Breast epithelium (tissue), 4 donors: Measurements from ENCODE around the gene GAS7. TPM values are rescaled to one million over a fixed set of nuclear protein-coding genes. Genes with fewer than 3 reads are reported as not detected.

Experiments used
- DNase-seq, 2 donors: peaks; one replicate each; pipeline ENCODE4 v3.0.0-alpha.2; 2019; ENCODE audit warnings: low spot score in 2 of 2
- H3K27ac ChIP-seq, 2 donors: fragments of 200-600 bp; sonication (generic) in 1 of 2; one replicate each; pipeline ENCODE4 v1.5.1; 2016 to 2019; ENCODE audit warnings: mild to moderate bottlenecking in 1 of 2
- H3K27me3 ChIP-seq, 2 donors: fragments of 200-600 bp; sonication (generic) in 1 of 2; one replicate each; pipeline versions ENCODE4 v1.5.1 to v1.6.0; 2017 to 2019; ENCODE audit warnings: control low read depth in 1 of 2, mild to moderate bottlenecking in 1 of 2
- H3K36me3 ChIP-seq: fragments of 200-600 bp; one replicate; pipeline ENCODE4 v1.5.1; 2019
- H3K4me1 ChIP-seq, 2 donors: fragments of 200-600 bp; sonication (generic); one replicate each; pipeline ENCODE4 v1.5.1; 2016 to 2019; ENCODE audit warnings: control low read depth in 1 of 2
- H3K4me3 ChIP-seq, 3 donors: fragments of 200-600 bp; sonication (generic); 1 replicate in 2 of 3; 2 replicates in 1 of 3; pipeline ENCODE4 v1.5.1; 2016 to 2019; ENCODE audit warnings: mild to moderate bottlenecking in 3 of 3, moderate library complexity in 2 of 3
- H3K9me3 ChIP-seq, 2 donors: fragments of 200-600 bp; sonication (generic) in 1 of 2; one replicate each; pipeline ENCODE4 v1.5.1; 2016 to 2019; ENCODE audit warnings: control low read depth in 1 of 2
- POLR2A ChIP-seq: fragments of 450-650 bp; IDR thresholded peaks from one replicate; pipeline ENCODE4 v1.6.1; 2016; ENCODE audit warnings: antibody characterized with exemption, mild to moderate bottlenecking, moderate library complexity
- POLR2AphosphoS5 ChIP-seq, 3 donors: sonication (generic); formaldehyde crosslinking; IDR thresholded peaks; one replicate each; pipeline ENCODE4 v1.6.1; 2017; ENCODE audit warnings: antibody characterized with exemption in 3 of 3
- intact Hi-C: fragments of 100-400 bp; cut with DNase I; formaldehyde crosslinking; loops from one replicate; pipeline ENCODE4 v1.15.1; 2023; ENCODE audit warnings: low total_unique reads
- total RNA-seq, 3 donors: library from RNA; depleted of rRNA; stranded (reverse); fragments of >200 nt; gene quantifications; one replicate each; pipeline ENCODE4 v1.1.0, GENCODE V29; 2016
- TF ChIP-seq, protein P1 (sequence below), 3 donors: fragments of 450-650 bp; IDR thresholded peaks; one replicate each; pipeline ENCODE4 v1.5.1; 2016 to 2017; ENCODE audit warnings: antibody characterized with exemption in 3 of 3, mild to moderate bottlenecking in 3 of 3, moderate library complexity in 3 of 3

Gene GAS7
- total RNA-seq, 3 donors from 2014 or later: 21.8 to 62.2 (median 33.4) TPM

DNA sequence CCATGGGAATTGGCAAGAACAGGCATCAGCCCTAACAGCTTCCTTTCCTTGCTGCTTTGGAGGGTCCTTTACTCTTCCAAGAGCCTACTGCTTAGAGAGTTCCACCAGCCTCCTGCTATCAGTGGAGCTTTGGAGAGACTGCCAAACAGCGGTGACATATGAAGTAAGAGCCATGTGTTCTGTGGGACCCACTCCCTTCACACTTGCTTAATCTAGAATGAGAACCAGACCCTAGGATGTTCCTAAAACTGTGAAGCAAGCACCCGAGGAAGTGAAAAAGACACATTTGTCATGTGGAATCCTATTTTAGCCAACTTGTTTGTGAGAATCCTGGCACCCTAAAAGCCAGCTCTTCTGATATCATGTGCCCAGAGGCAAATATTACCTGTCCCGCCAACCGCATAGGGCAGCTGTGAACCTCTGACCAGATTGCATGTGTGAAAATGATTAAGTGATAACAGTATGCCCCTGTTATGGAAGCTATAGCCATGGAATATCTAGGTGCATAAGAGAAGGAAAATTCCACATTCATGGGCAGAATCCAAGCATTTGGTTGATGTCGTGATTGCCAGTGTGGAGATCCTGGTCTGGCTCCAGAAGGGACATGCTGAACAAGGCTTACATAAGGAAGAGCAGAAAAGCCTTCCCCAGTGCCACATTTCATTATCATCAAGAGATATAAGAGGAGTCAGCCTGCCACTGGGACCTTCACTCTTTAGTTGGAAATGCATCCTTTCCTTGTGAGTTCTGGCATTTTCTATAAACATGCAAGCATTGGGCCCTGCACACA, 312.1 kb downstream of the GAS7 start:
- Histone ChIP-seq H3K4me3 (no peak overlapping the region), H3K27me3 (peaks cover 0 to 4% of the 10 kb centered on the region in 2 donors), H3K4me1 (no peaks in the 10 kb centered on the region), H3K9me3 (peaks cover 6 to 20% of the 10 kb centered on the region in 2 donors), H3K27ac (no peak overlapping the region), H3K36me3 (no peaks in the 10 kb centered on the region)
- DNase-seq: no peak
- TF ChIP-seq, protein P1, sequence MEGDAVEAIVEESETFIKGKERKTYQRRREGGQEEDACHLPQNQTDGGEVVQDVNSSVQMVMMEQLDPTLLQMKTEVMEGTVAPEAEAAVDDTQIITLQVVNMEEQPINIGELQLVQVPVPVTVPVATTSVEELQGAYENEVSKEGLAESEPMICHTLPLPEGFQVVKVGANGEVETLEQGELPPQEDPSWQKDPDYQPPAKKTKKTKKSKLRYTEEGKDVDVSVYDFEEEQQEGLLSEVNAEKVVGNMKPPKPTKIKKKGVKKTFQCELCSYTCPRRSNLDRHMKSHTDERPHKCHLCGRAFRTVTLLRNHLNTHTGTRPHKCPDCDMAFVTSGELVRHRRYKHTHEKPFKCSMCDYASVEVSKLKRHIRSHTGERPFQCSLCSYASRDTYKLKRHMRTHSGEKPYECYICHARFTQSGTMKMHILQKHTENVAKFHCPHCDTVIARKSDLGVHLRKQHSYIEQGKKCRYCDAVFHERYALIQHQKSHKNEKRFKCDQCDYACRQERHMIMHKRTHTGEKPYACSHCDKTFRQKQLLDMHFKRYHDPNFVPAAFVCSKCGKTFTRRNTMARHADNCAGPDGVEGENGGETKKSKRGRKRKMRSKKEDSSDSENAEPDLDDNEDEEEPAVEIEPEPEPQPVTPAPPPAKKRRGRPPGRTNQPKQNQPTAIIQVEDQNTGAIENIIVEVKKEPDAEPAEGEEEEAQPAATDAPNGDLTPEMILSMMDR (IDR thresholded peaks at IDR 0.05): no peak
- TF ChIP-seq POLR2A: no peak
- no peak for TF ChIP-seq POLR2AphosphoS5 (IDR thresholded peaks at IDR 0.05)
- intact Hi-C loops: no loop called here

DNA sequence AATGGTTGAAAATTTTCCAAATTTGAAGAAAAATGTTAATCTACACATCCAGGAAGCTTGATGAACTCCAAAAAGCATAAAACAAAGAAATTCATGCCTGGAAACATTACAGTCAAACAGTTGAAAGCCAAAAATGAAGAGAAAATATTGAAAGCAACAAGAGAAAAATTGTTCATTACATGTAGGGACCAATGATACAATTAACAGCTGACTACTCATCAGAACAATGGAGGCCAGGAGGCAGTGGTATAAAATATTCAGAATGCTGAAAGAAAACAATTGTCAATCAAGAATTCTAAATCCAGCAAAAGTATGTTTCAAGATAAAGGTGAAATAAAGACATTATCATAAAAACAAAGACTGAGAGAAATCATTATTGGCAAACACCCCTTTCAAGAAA, 315.0 kb downstream of the GAS7 start:
- no peaks in the 10 kb centered on the region for H3K36me3 ChIP-seq
- intact Hi-C loops: no loop called here
- no peak overlapping the region for H3K4me3 ChIP-seq
- DNase-seq: no peak
- H3K27ac ChIP-seq: no peak overlapping the region
- peaks cover 0 to 4% of the 10 kb centered on the region in 2 donors for H3K27me3 ChIP-seq
- H3K4me1 ChIP-seq: no peaks in the 10 kb centered on the region
- TF ChIP-seq POLR2AphosphoS5 (IDR thresholded peaks at IDR 0.05) (no peak), POLR2A (no peak)
- TF ChIP-seq, protein P1 (IDR thresholded peaks at IDR 0.05): no peak
- peaks cover 6 to 20% of the 10 kb centered on the region in 2 donors for H3K9me3 ChIP-seq

DNA sequence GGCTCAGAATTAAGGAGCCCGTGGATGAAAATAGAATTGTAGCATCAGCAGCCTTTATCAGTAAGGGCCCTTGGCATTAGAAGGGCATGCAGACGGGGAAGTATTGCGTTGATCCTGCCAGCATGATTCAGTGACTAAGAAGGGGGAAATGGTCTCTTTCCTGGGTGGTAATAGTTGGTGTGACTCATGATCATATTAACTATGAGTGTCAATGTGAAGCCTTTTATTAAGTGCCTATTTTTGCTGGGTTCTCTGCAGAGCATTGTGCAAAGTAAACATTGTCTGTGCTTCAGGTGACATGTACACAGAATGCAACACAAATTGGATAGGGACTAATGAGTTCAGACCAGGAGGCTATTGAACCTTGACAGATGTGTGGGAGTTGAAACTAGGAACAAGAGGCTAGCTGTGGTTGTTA, 317.8 kb downstream of the GAS7 start:
- DNase-seq: no peak
- no peak overlapping the region for H3K4me3 ChIP-seq
- TF ChIP-seq POLR2AphosphoS5 (IDR thresholded peaks at IDR 0.05) (no peak), POLR2A (no peak)
- TF ChIP-seq, protein P1 (IDR thresholded peaks at IDR 0.05): no peak
- H3K36me3 ChIP-seq: no peaks in the 10 kb centered on the region
- no peaks in the 10 kb centered on the region for H3K27me3 ChIP-seq
- H3K27ac ChIP-seq: no peak overlapping the region
- peaks cover 6 to 20% of the 10 kb centered on the region in 2 donors for H3K9me3 ChIP-seq
- intact Hi-C loops: no loop called here
- no peaks in the 10 kb centered on the region for H3K4me1 ChIP-seq

DNA sequence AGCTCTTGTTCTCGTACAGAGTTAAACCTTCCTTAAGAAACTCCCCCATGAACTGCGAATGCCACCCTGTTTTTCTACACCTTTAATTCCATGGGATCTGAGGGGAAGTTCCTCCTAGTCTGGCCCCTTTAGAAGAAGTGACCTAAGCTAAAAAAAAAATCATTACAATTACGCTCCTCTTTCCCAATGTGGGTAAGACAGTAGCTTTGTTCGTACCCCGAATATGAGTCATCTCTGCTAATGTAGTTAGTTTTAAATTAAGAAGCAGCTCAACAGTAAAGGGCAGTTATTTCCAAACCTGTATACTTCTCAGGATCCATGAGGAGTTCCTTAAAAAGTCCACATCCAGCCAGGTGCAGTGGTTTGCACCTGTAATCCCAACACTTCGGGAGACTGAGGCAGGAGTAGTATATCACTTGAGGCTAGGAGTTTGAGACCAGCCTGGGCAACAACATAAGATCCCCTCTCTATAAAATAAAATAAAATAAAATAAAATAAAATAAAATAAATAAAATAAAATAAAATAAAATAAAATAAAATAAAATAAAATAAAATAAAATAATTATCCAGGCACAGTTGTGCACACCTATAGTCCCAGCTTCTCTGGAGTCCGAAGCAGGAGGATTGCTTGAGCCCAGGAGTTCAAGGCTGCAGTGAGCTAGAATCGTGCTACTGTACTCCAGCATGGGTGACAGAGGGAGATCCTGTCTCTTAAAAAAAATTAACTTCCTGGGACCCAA, 319.4 kb downstream of the GAS7 start:
- TF ChIP-seq POLR2A (no peak), POLR2AphosphoS5 (IDR thresholded peaks at IDR 0.05) (no peak)
- TF ChIP-seq, protein P1 (IDR thresholded peaks at IDR 0.05): no peak
- DNase-seq: no peak
- no peaks in the 10 kb centered on the region for H3K36me3 ChIP-seq
- H3K27ac ChIP-seq: no peak overlapping the region
- no peaks in the 10 kb centered on the region for H3K27me3 ChIP-seq
- H3K4me3 ChIP-seq: no peak overlapping the region
- no peaks in the 10 kb centered on the region for H3K4me1 ChIP-seq
- intact Hi-C loops: no loop called here
- H3K9me3 ChIP-seq: peaks cover 6 to 17% of the 10 kb centered on the region in 2 donors

DNA sequence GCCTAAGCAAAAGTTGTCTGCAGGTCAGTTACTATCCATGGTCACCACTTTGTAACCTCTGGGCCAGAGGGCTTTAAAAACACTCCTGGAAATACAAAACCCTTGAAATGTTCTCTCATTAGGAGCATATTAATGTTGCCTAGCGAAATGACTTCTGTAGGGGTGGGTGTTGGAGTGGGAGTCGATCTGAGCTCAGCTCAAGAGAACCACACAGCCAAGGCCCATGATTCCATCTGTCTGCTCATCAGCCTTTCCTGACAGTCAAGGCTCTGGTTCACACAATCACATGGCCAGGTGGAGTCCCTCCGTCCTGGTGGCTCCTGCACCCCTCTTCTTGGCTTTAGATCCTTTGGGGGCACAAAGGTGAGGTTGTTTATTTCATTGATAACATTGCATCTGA, 320.1 kb downstream of the GAS7 start:
- Histone ChIP-seq H3K4me1 (no peaks in the 10 kb centered on the region), H3K4me3 (no peak overlapping the region), H3K27ac (no peak overlapping the region), H3K36me3 (no peaks in the 10 kb centered on the region), H3K27me3 (no peaks in the 10 kb centered on the region), H3K9me3 (peaks cover 6 to 11% of the 10 kb centered on the region in 2 donors)
- DNase-seq: no peak
- TF ChIP-seq, protein P1 (IDR thresholded peaks at IDR 0.05): no peak
- TF ChIP-seq POLR2AphosphoS5 (IDR thresholded peaks at IDR 0.05) (no peak), POLR2A (no peak)
- intact Hi-C loops: no loop called here
